ENCODE results near the gene GOLPH3.

DNA sequence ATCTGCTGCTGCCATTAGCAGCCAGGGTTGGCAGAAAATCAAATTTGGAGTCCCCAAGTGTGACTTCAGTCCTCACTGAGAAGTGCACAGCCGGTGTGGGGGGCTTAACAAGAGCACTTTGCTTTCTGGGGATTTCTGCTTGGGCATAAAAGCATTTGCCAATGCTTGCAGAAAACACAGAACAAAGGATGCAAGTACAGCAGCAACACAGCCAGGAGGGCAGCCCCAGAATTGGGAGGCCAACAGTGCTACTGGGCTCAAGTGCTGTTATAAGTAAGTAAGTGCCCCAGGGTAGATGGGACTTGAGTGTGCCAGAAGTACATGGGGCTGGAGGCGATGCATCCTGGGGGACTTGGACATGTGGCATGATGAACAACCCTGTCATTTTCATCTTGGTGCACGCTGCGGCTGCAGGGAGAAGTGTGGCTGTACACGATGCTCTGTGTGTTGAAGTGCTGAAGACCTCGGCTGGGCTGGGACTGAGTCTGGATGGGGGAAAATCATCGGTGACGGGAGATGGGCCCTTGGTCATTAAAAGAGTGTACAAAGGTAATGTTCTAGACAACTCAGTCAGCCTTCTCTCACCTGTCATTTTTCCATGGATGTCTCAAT is 73.3 kb downstream of the GOLPH3 start:
- TF ChIP-seq TAF1 (conservative IDR thresholded peaks at IDR 0.05) (no peak), CTCF (IDR thresholded peaks at IDR 0.05; ENCODE audit: low read depth, low read length, missing input control) (no peak), FOXA2 (IDR thresholded peaks at IDR 0.05) (no peak), REST (IDR thresholded peaks at IDR 0.05) (no peak)
